Uterus (tissue), 4 donors: ENCODE measurements around the gene PIGP. TPM values are rescaled to one million over a fixed set of nuclear protein-coding genes. Genes with fewer than 3 reads are reported as not detected.
"Not testable (repeated sequence)": the region's sequence is repeated elsewhere in the genome, so short reads cannot be mapped to it uniquely, and the experiment has no call there.

Experiments used
- DNase-seq, 2 donors: peaks; one replicate each; pipeline ENCODE4 v3.0.0-alpha.2; 2019 to 2020
- H3K27ac ChIP-seq, 2 donors: fragments of 200-600 bp; sonication (generic); 1 replicate in 1 of 2; 2 replicates in 1 of 2; pipeline ENCODE4 v1.5.1; 2016 to 2018
- H3K27me3 ChIP-seq, 2 donors: fragments of 200-600 bp; sonication (generic); one replicate each; pipeline ENCODE4 v1.5.1; 2018 to 2019; ENCODE audit warnings: control low read depth in 1 of 2
- H3K36me3 ChIP-seq, 2 donors: fragments of 200-600 bp; sonication (generic); one replicate each; pipeline ENCODE4 v1.5.1; 2019; ENCODE audit warnings: control low read depth in 1 of 2
- H3K4me1 ChIP-seq, 2 donors: fragments of 200-600 bp; sonication (generic); one replicate each; pipeline ENCODE4 v1.5.1; 2018 to 2019; ENCODE audit warnings: control low read depth in 1 of 2
- H3K4me3 ChIP-seq, 2 donors: fragments of 200-600 bp; sonication (generic); 1 replicate in 1 of 2; 2 replicates in 1 of 2; pipeline ENCODE4 v1.5.1; 2018 to 2019; ENCODE audit warnings: mild to moderate bottlenecking in 1 of 2
- H3K9me3 ChIP-seq, 2 donors: fragments of 200-600 bp; sonication (generic); one replicate each; pipeline ENCODE4 v1.5.1; 2019; ENCODE audit warnings: control low read depth in 1 of 2
- CTCF ChIP-seq, 4 experiments: fragments of 200-600 bp in 2 of 4; fragments of 450-650 bp in 2 of 4; sonication (generic) in 2 of 4; IDR thresholded peaks; one replicate each; pipeline ENCODE4 v1.5.1; 2016 to 2019; ENCODE audit warnings: antibody characterized with exemption in 4 of 4, mild to moderate bottlenecking in 2 of 4, moderate library complexity in 1 of 4
- POLR2A ChIP-seq, 2 donors: fragments of 450-650 bp; IDR thresholded peaks; one replicate each; pipeline ENCODE4 v1.6.1; 2016; ENCODE audit warnings: antibody characterized with exemption in 2 of 2, mild to moderate bottlenecking in 1 of 2, moderate library complexity in 1 of 2
- intact Hi-C: fragments of 100-400 bp; cut with DNase I; formaldehyde crosslinking; loops from one replicate; pipeline ENCODE4 v1.15.1; 2023; ENCODE audit warnings: low total_unique reads
- total RNA-seq, 4 donors: library from RNA; depleted of rRNA in 3 of 4; stranded (reverse); fragments of >200 nt in 3 of 4; gene quantifications; one replicate each; pipeline versions ENCODE4 v1.1.0 to v1.2.4, GENCODE V29; 2014 to 2023
- donor health status: DM: yes; HTN: yes; CAD: no.

The PIGP gene
- total RNA-seq, 4 donors from 2014 or later: 1.8 to 20.1 (median 9.3) TPM

GRCh38 chr21:37055271-37055855, 17.5 kb downstream of the PIGP start:
- Histone ChIP-seq H3K4me1 (no peaks in the 10 kb centered on the region), H3K9me3 (no peaks in the 10 kb centered on the region), H3K4me3 (no peak overlapping the region), H3K27me3 (no peaks in the 10 kb centered on the region), H3K36me3 (no peaks in the 10 kb centered on the region), H3K27ac (no peak overlapping the region)
- intact Hi-C loops: no loop called here
- DNase-seq: no peak
- TF ChIP-seq POLR2A (IDR thresholded peaks at IDR 0.05): no peak
- TF ChIP-seq CTCF (IDR thresholded peaks at IDR 0.05): no peak

GRCh38 chr21:37049741-37050140, 23.1 kb downstream of the PIGP start:
- H3K36me3 ChIP-seq, DNase-seq, H3K9me3 ChIP-seq, intact Hi-C loops, H3K4me1 ChIP-seq, H3K27ac ChIP-seq, H3K4me3 ChIP-seq, H3K27me3 ChIP-seq: not testable (repeated sequence)

DNA sequence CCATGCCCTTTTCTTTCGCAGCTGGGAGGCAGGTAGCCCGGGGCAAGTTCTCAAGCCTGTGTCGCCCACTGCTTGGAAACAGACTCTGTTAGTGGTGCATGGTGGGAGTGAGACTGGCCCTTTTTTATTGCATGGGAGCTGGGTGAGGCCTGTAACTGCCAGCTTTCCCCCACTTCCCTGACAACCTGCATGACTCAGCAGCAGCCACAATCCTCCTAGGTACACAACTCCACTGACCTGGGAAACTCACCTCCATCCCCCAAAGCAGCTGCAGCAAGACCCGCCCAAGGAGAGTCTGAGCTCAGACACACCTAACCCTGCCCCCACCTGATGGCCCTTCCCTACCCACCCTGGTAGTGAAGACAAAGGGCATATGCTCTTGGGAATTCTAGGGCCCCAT, 25.8 kb downstream of the PIGP start:
- Histone ChIP-seq H3K4me1 (no peaks in the 10 kb centered on the region), H3K9me3 (no peaks in the 10 kb centered on the region), H3K27ac (no peak overlapping the region), H3K4me3 (no peak overlapping the region), H3K27me3 (no peaks in the 10 kb centered on the region), H3K36me3 (no peaks in the 10 kb centered on the region)
- intact Hi-C loops: no loop called here
- DNase-seq: no peak
- TF ChIP-seq CTCF (IDR thresholded peaks at IDR 0.05): no peak
- no peak for TF ChIP-seq POLR2A (IDR thresholded peaks at IDR 0.05)

DNA sequence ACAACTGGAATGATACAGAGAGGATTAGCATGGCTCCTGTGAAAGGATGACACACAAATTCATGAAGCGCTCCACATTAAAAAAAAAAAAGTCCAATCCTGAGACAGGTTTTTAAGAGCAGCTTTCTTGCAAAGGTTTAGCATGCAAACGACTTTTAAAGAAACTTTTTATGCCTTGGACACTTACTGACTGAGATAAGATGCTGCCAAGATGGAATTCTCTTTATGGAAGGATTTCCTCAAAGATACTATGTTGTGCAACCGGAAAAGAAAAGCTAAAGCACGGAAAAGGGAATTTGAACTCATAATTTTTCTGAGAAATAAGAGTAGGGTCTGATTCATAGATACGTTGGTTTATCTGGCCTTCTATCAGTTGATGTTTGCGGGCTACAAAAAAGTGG, 27.3 kb downstream of the PIGP start:
- no peak for TF ChIP-seq CTCF (IDR thresholded peaks at IDR 0.05)
- TF ChIP-seq POLR2A (IDR thresholded peaks at IDR 0.05): no peak
- Histone ChIP-seq H3K27me3 (no peaks in the 10 kb centered on the region), H3K27ac (no peak overlapping the region), H3K36me3 (no peaks in the 10 kb centered on the region), H3K4me3 (no peak overlapping the region), H3K4me1 (no peaks in the 10 kb centered on the region), H3K9me3 (no peaks in the 10 kb centered on the region)
- DNase-seq: no peak
- intact Hi-C loops: no loop called here

GRCh38 chr21:37045149-37045548, 27.7 kb downstream of the PIGP start:
- Histone ChIP-seq H3K9me3 (no peaks in the 10 kb centered on the region), H3K27me3 (no peaks in the 10 kb centered on the region), H3K4me1 (no peaks in the 10 kb centered on the region), H3K4me3 (no peak overlapping the region), H3K27ac (no peak overlapping the region), H3K36me3 (no peaks in the 10 kb centered on the region)
- TF ChIP-seq CTCF (IDR thresholded peaks at IDR 0.05) (no peak), POLR2A (IDR thresholded peaks at IDR 0.05) (no peak)
- intact Hi-C loops: no loop called here
- no peak for DNase-seq

- no peak for DNase-seq
- H3K9me3 ChIP-seq: no peaks in the 10 kb centered on the region
- H3K36me3 ChIP-seq: no peaks in the 10 kb centered on the region
- TF ChIP-seq POLR2A (IDR thresholded peaks at IDR 0.05) (no peak), CTCF (IDR thresholded peaks at IDR 0.05) (no peak)
- intact Hi-C loops: no loop called here
- no peak overlapping the region for H3K27ac ChIP-seq
- H3K4me1 ChIP-seq: no peaks in the 10 kb centered on the region
- no peak overlapping the region for H3K4me3 ChIP-seq
- H3K27me3 ChIP-seq: no peaks in the 10 kb centered on the region
Observed at GRCh38 chr21:37044643-37045042, 28.2 kb downstream of the PIGP start.
